Left ventricle myocardium inferior (tissue), 1 donor: ENCODE data around the gene TBC1D13. TPM values are rescaled to one million over a fixed set of nuclear protein-coding genes. Genes with fewer than 3 reads are reported as not detected.

Experiments used
- DNase-seq: peaks from one replicate; pipeline ENCODE4 v3.0.0-alpha.2; 2020
- H3K27ac ChIP-seq: fragments of 200-600 bp; replicated peaks from 2 replicates; pipeline ENCODE4 v1.8.0; 2021
- H3K27me3 ChIP-seq: fragments of 200-600 bp; 2 replicates; pipeline ENCODE4 v1.8.0; 2021; ENCODE audit warnings: low read depth
- H3K36me3 ChIP-seq: fragments of 200-600 bp; 2 replicates; pipeline ENCODE4 v1.8.0; 2021
- H3K4me1 ChIP-seq: fragments of 200-600 bp; 2 replicates; pipeline ENCODE4 v1.8.0; 2021
- H3K4me3 ChIP-seq: fragments of 200-600 bp; 2 replicates; pipeline ENCODE4 v1.8.0; 2021; ENCODE audit warnings: mild to moderate bottlenecking, moderate library complexity
- H3K9me3 ChIP-seq: fragments of 200-600 bp; replicated peaks from 2 replicates; pipeline ENCODE4 v1.8.0; 2021
- intact Hi-C: fragments of 100-400 bp; cut with micrococcal nuclease; formaldehyde crosslinking; loops from one replicate; pipeline ENCODE4 v1.11.0; 2022
- total RNA-seq: library from RNA; stranded (reverse); fragmentation: NEBNext Ultra II Directional; extraction: Animal tissue kit (Norgen Biotek cat#: 25700); gene quantifications from one replicate; pipeline ENCODE4 v1.2.1, GENCODE V29; 2021
- TF ChIP-seq, protein P1 (sequence below): fragments of 200-600 bp; IDR thresholded peaks from 2 replicates; pipeline ENCODE4 v1.8.0; 2021; ENCODE audit warnings: antibody characterized with exemption, mild to moderate bottlenecking, borderline replicate concordance
- donor health status: DM: no; HTN: yes; CAD: no; lungs with severe emphysema.

The TBC1D13 gene
- total RNA-seq, 1 donor from 2014 or later = 17.9 TPM

GRCh38 chr9:128768606-128769005, 18.4 kb upstream of the TBC1D13 start:
- intact Hi-C loops = no loop called here

GRCh38 chr9:128770286-128771030, 16.6 kb upstream of the TBC1D13 start:
- intact Hi-C loops = no loop called here
- DNase-seq = no peak
- Histone ChIP-seq H3K4me1 (peaks cover 43% of the 10 kb centered on the region), H3K27me3 (no peaks in the 10 kb centered on the region), H3K36me3 (no peaks in the 10 kb centered on the region), H3K9me3 (no peaks in the 10 kb centered on the region), H3K4me3 (peak overlapping the region; percentile 87), H3K27ac (peak overlapping the region; percentile 97)
- TF ChIP-seq, protein P1, sequence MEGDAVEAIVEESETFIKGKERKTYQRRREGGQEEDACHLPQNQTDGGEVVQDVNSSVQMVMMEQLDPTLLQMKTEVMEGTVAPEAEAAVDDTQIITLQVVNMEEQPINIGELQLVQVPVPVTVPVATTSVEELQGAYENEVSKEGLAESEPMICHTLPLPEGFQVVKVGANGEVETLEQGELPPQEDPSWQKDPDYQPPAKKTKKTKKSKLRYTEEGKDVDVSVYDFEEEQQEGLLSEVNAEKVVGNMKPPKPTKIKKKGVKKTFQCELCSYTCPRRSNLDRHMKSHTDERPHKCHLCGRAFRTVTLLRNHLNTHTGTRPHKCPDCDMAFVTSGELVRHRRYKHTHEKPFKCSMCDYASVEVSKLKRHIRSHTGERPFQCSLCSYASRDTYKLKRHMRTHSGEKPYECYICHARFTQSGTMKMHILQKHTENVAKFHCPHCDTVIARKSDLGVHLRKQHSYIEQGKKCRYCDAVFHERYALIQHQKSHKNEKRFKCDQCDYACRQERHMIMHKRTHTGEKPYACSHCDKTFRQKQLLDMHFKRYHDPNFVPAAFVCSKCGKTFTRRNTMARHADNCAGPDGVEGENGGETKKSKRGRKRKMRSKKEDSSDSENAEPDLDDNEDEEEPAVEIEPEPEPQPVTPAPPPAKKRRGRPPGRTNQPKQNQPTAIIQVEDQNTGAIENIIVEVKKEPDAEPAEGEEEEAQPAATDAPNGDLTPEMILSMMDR = no peak

More at GRCh38 chr9:128768606-128769005, 18.4 kb upstream of the TBC1D13 start:
- Histone ChIP-seq H3K4me1 (peaks cover 43% of the 10 kb centered on the region), H3K4me3 (no peak overlapping the region), H3K27me3 (no peaks in the 10 kb centered on the region), H3K27ac (no peak overlapping the region), H3K36me3 (no peaks in the 10 kb centered on the region), H3K9me3 (no peaks in the 10 kb centered on the region)
- TF ChIP-seq, protein P1 = no peak
- DNase-seq = no peak

- intact Hi-C loops = no loop called here
- no peak for DNase-seq
- peak overlapping the region; percentile 97 for H3K27ac ChIP-seq
- peaks cover 43% of the 10 kb centered on the region for H3K4me1 ChIP-seq
- H3K27me3 ChIP-seq = no peaks in the 10 kb centered on the region
- peaks cover 7% of the 10 kb centered on the region for H3K9me3 ChIP-seq
- peak overlapping the region; percentile 87 for H3K4me3 ChIP-seq
- H3K36me3 ChIP-seq = no peaks in the 10 kb centered on the region
- TF ChIP-seq, protein P1 = no peak
Measured at GRCh38 chr9:128771094-128771721, 15.8 kb upstream of the TBC1D13 start.

DNA sequence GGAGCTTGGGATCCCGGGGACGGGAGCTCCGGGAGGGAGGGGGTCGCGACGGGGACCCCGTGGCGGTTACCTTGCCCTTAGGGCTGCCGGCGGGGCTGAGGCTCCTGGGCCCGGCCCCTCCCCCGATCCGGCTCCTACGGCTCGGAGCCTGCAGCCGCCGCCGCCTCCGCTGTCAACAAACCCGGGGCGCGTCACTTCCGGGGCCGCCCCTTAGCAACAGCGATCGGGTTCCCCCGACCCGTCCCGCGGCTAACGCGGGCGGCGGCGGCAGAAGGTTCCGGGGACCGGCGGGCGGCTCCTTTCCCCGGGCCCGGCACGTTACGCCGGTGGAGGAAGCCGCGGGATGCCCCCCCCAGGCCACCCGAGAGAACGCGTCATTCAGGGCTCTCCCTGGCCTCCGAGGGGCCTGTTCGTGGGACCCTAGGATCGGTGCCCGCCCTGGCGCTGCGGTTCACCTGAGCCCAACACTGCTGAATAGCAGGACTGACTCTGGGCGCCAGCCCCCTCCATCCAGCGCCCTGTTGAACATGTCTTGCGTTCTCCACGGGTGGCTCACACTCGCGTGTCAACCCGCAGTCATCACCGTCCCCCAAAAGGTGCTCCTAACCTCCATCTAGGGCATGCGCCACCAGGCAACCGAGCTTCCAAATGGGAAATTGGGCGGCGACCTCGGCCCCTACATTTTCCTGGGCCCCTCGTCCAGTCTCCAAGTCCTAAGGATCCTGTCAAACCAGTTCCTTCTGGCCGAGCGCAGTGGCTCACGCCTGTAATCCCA, 15.1 kb upstream of the TBC1D13 start, which contains the start of gene ZER1:
Gene ZER1 (minus strand): TSS at position 183 of the 775 bp plus-strand sequence. CDS start 16,362 bp downstream, outside the sequence.
- TF ChIP-seq, protein P1 = no peak
- no peaks in the 10 kb centered on the region for H3K36me3 ChIP-seq
- peak within 1 kb of the TSS; percentile 87 for H3K4me3 ChIP-seq
- no peaks in the 10 kb centered on the region for H3K27me3 ChIP-seq
- H3K4me1 ChIP-seq = peaks cover 43% of the 10 kb centered on the region
- intact Hi-C loops = no loop called here
- peak within 1 kb of the TSS; percentile 97 for H3K27ac ChIP-seq
- peak; percentile 95 for DNase-seq
- H3K9me3 ChIP-seq = peaks cover 11% of the 10 kb centered on the region

DNA sequence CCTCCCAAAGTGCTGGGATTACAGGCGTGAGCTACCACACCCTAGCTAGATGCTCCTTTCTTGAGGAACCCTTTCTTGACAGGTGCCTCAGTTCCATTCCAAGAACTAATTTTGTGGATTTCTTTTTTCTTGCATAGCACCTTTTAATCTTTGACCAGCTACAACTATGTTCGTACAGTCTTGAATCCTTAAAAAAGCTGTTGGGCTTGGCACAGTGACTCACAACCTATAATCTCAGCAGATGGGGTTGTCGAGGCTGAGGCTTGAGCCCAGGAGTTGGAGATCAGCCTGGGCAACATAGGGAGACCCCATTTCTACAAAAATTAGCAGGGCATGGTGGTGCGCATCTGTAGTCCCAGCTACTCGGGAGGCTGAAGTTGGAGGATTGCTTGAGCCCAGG, 14.0 kb upstream of the TBC1D13 start:
- DNase-seq = no peak
- no peak overlapping the region for H3K27ac ChIP-seq
- peaks cover 11% of the 10 kb centered on the region for H3K9me3 ChIP-seq
- no peaks in the 10 kb centered on the region for H3K27me3 ChIP-seq
- intact Hi-C loops = no loop called here
- peaks cover 43% of the 10 kb centered on the region for H3K4me1 ChIP-seq
- no peak overlapping the region for H3K4me3 ChIP-seq
- TF ChIP-seq, protein P1 = no peak
- no peaks in the 10 kb centered on the region for H3K36me3 ChIP-seq
